Endodermal cell (in vitro differentiated cells): ENCODE measurements around the gene SPEN. TPM values are rescaled to one million over a fixed set of nuclear protein-coding genes. Genes with fewer than 3 reads are reported as not detected.

ENCODE experiments used
- DNase-seq: peaks from one replicate; pipeline ENCODE4 v3.0.0-alpha.2; 2017
- H3K27ac ChIP-seq: 2 replicates; pipeline ENCODE4 v1.5.1; 2013; ENCODE audit warnings: mild to moderate bottlenecking, low read depth, low read length, moderate library complexity
- H3K27me3 ChIP-seq: 2 replicates; pipeline ENCODE4 v1.6.1; 2013; ENCODE audit warnings: mild to moderate bottlenecking, low read length, moderate library complexity; ENCODE audit not compliant: insufficient read depth, control insufficient read depth, poor library complexity, severe bottlenecking
- H3K36me3 ChIP-seq: 2 replicates; pipeline ENCODE4 v1.7.0; 2013; ENCODE audit warnings: mild to moderate bottlenecking, low read length, moderate library complexity; ENCODE audit not compliant: control insufficient read depth, insufficient read depth
- H3K4me1 ChIP-seq: one replicate; pipeline ENCODE4 v1.7.0; 2013; ENCODE audit warnings: low read length; ENCODE audit not compliant: control insufficient read depth, insufficient read depth
- H3K4me3 ChIP-seq: 2 replicates; pipeline ENCODE4 v1.5.1; 2013; ENCODE audit warnings: mild to moderate bottlenecking, low read length, moderate library complexity
- H3K9ac ChIP-seq: 2 replicates; pipeline ENCODE4 v1.6.1; 2013; ENCODE audit warnings: mild to moderate bottlenecking, low read length, moderate library complexity; ENCODE audit not compliant: poor library complexity, severe bottlenecking; ENCODE audit errors: extremely low read depth
- H3K9me3 ChIP-seq: 2 replicates; pipeline ENCODE4 v1.6.1; 2013; ENCODE audit warnings: mild to moderate bottlenecking, low read length, moderate library complexity; ENCODE audit not compliant: control insufficient read depth
- H3K27ac Mint-ChIP-seq: 2 replicates; pipeline ENCODE4 v1.8.0; 2020; ENCODE audit warnings: mixed read lengths
- H3K27me3 Mint-ChIP-seq: 2 replicates; pipeline ENCODE4 v1.8.0; 2021; ENCODE audit warnings: mild to moderate bottlenecking, mixed read lengths; ENCODE audit not compliant: insufficient read depth
- H3K36me3 Mint-ChIP-seq: 2 replicates; pipeline ENCODE4 v1.8.0; 2020; ENCODE audit warnings: low read depth, mixed read lengths
- H3K4me1 Mint-ChIP-seq: 2 replicates; pipeline ENCODE4 v1.8.0; 2020; ENCODE audit warnings: mixed read lengths
- H3K4me3 Mint-ChIP-seq: 2 replicates; pipeline ENCODE4 v1.8.0; 2020; ENCODE audit warnings: mild to moderate bottlenecking, moderate library complexity, mixed read lengths
- H3K9me3 Mint-ChIP-seq: 2 replicates; pipeline ENCODE4 v1.8.0; 2020; ENCODE audit warnings: mild to moderate bottlenecking, mixed read lengths
- WGBS, 2 experiments: methylation state at CpG; one replicate each; pipeline versions ENCODE4 v1.1.5 to v1.1.7; 2013; ENCODE audit warnings: missing lambda C conversion rate in 2 of 2, mixed read lengths in 1 of 2; ENCODE audit not compliant: insufficient coverage in 1 of 2, insufficient read length in 1 of 2; 5-methylcytosine and 5-hydroxymethylcytosine counted together
- total RNA-seq, 2 donors: library from RNA; stranded (reverse); fragmentation: NEBNext Ultra II Directional in 1 of 2; extraction: Animal tissue kit (Norgen Biotek cat#: 25700) in 1 of 2; gene quantifications; 2 replicates in 1 of 2; 3 replicates in 1 of 2; pipeline ENCODE4 v1.2.1, GENCODE V29; 2021
- TF ChIP-seq, protein P1 (sequence below): fragments of 200-600 bp; sonication (generic); conservative IDR thresholded peaks from 2 replicates; pipeline ENCODE4 v1.5.0; 2021; ENCODE audit warnings: antibody characterized with exemption, mild to moderate bottlenecking

The SPEN gene
- total RNA-seq, 2 donors from 2014 or later, result 61.5 to 71.9 TPM

DNA sequence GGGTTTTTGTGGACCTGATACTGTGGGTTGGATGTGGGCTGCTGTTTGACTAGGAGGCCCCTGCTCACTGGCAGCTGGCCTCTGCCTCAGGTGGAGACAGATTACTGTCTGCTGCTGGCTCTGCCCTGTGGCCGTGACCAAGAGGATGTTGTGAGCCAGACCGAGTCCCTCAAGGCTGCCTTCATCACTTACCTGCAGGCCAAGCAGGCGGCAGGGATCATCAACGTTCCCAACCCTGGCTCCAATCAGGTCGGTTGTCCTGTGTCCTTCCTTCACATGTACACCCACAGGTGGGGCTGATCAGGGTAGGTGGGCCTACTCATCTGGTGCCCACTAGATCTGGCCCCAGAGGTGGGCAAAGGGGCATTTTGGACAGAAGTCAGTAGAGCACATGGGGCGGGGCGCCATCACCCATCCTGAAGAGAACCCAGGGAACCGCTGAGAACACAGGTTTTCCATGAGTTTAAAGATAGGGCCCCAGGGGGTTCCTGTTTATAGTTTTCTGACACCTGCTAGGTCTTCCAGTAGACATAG lies 91.2 kb downstream of the SPEN start:
- H3K27me3 Mint-ChIP-seq, result no peaks in the 10 kb centered on the region
- Histone ChIP-seq H3K27ac (no peak overlapping the region), H3K4me1 (no peaks in the 10 kb centered on the region), H3K9me3 (no peaks in the 10 kb centered on the region), H3K9ac (no peak overlapping the region), H3K4me3 (no peak overlapping the region), H3K36me3 (peaks cover 72% of the 10 kb centered on the region), H3K27me3 (no peaks in the 10 kb centered on the region)
- H3K4me3 Mint-ChIP-seq, result no peak overlapping the region
- WGBS, 2 experiments, result 94 to 98% methylated on average over 8 of the region's 8 CpGs
- peak overlapping the region; percentile 27 for H3K27ac Mint-ChIP-seq
- H3K4me1 Mint-ChIP-seq, result peaks cover 10% of the 10 kb centered on the region
- H3K9me3 Mint-ChIP-seq, result no peaks in the 10 kb centered on the region
- DNase-seq, result peak; percentile 41
- TF ChIP-seq, protein P1, sequence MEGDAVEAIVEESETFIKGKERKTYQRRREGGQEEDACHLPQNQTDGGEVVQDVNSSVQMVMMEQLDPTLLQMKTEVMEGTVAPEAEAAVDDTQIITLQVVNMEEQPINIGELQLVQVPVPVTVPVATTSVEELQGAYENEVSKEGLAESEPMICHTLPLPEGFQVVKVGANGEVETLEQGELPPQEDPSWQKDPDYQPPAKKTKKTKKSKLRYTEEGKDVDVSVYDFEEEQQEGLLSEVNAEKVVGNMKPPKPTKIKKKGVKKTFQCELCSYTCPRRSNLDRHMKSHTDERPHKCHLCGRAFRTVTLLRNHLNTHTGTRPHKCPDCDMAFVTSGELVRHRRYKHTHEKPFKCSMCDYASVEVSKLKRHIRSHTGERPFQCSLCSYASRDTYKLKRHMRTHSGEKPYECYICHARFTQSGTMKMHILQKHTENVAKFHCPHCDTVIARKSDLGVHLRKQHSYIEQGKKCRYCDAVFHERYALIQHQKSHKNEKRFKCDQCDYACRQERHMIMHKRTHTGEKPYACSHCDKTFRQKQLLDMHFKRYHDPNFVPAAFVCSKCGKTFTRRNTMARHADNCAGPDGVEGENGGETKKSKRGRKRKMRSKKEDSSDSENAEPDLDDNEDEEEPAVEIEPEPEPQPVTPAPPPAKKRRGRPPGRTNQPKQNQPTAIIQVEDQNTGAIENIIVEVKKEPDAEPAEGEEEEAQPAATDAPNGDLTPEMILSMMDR, result no peak
- peaks cover 66% of the 10 kb centered on the region for H3K36me3 Mint-ChIP-seq

DNA sequence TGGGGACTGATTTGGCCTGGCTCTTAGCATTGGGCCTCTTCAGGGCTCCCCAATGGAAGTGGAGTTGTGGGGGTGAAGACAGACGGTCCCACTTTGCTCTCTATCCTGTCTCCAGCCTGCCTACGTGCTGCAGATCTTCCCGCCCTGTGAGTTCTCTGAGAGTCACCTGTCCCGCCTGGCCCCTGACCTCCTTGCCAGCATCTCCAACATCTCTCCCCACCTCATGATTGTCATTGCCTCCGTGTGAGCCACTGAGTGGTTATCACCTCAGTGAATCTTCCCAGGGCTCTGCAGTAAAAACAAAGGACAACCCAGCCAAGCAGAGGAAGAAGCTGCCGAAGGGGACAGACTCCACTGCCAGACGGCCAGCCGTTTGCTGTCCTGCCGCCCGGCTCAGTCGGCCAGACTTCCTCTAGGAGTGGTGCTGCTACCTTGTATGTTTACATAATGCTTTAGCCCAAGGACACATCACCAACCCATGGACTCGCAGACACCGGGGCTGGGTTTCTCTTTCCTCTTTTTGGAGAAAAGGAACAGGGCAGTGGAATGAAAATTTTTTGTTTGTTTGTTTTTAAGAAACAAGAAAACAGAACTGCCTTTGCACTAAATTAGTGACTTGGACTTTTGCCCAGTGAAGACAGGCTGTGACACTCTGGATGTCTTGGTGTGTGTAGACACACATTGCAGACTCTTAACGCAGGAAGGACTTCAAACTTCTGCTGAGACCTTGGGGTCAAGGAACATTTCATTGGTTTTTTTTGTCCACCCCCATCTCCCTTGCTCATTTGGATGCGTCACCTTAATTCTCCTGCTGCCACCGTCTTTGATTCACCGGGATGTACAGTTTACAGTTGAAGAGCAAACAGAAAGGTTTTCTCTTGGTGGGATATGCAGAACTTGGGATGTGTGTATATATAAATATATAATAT lies 91.9 kb downstream of the SPEN start:
- H3K4me1 Mint-ChIP-seq, result peaks cover 10% of the 10 kb centered on the region
- H3K9me3 Mint-ChIP-seq, result no peaks in the 10 kb centered on the region
- DNase-seq, result peak; percentile 45

More for the DNA sequence above, 91.9 kb downstream of the SPEN start:
- Histone ChIP-seq H3K36me3 (peaks cover 65% of the 10 kb centered on the region), H3K9ac (no peak overlapping the region), H3K4me1 (no peaks in the 10 kb centered on the region), H3K4me3 (no peak overlapping the region), H3K27me3 (no peaks in the 10 kb centered on the region), H3K9me3 (no peaks in the 10 kb centered on the region), H3K27ac (no peak overlapping the region)
- Mint-ChIP-seq H3K4me3 (no peak overlapping the region), H3K36me3 (peaks cover 61% of the 10 kb centered on the region), H3K27ac (peak overlapping the region; percentile 27), H3K27me3 (no peaks in the 10 kb centered on the region)
- 89 to 94% methylated on average over 10 to 17 of the region's 17 CpGs for WGBS, 2 experiments
- TF ChIP-seq, protein P1, result no peak
